HG02759 (cell line): ENCODE data around the gene AGER.

Experiments used
- ATAC-seq: cut with Tn5 transposase; IDR thresholded peaks from one replicate; pipeline ENCODE4 v1.9.1; 2021; ENCODE audit warnings: mild to moderate bottlenecking, moderate library complexity; ENCODE audit not compliant: unreplicated experiment

Gene AGER

DNA sequence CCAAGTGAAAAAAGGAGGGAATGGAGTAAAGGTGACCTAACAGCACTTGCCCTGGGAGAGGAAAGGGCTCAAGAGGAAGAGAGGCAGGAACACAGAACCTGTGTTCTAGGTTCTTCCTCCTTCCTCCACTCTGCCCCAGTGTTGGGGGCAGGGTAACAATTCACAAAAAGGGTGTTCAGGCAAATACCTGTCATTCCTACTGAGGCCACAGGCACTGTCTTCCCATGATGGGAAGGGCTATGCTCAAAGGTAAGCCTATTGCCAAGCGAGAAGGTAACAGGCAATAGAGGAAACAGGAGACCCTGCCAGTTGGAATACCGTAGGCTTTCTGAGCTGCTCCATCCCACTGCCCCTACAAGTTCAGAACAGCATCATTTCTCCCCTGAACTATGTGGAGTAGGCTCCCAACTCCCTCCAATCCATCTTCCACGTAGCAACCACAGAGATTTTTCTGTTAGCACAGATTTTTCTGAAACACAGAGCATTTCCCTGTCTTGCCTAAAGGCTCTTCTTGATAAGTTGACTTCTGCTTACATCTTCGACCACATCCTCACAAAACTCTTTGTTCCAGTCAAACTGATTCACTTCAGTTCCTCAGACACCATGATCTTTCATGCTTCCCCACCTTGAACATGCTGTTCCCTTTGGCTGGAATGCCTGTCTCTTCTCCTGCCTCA is 10.9 kb downstream of the AGER start:
- no peak for ATAC-seq

DNA sequence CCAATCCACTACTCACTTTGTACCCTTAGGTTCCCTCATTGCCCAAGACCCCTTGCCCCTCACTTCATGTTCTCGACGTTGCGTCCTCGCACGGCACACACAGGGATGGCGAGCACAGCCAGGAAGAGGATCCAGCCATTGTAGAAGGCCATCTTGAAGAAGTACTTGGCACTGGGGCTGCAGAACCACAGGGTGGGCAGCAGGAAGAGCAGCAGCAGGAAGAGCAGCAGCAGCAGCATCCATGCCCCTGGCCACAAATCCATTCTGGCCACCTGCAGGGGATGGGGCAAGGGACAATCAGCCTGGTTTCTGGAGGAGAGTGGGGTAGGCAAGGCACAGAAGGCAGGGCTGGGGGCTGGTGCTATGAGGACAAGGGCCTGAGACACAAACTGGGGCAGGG is 12.8 kb downstream of the AGER start:
- no peak for ATAC-seq

DNA sequence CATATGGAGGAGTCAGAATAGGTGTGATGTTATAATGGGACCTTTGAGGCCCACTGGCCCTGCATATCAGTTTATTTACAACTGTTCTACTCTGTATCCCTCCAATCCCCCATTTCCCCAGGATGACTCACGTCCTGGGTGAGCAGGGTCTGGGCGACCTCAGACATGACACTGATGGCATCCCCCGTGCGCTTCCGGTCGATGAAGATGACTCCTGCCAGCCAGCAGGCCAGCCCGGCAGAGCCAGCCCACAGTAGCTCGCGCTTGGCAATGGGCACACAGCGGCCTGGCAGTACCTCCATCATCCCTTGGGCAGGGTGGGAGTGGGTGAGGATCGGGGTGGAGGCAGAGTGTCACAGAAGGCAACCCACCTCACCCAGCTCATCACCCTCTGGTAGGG is 13.8 kb downstream of the AGER start:
- no peak for ATAC-seq

DNA sequence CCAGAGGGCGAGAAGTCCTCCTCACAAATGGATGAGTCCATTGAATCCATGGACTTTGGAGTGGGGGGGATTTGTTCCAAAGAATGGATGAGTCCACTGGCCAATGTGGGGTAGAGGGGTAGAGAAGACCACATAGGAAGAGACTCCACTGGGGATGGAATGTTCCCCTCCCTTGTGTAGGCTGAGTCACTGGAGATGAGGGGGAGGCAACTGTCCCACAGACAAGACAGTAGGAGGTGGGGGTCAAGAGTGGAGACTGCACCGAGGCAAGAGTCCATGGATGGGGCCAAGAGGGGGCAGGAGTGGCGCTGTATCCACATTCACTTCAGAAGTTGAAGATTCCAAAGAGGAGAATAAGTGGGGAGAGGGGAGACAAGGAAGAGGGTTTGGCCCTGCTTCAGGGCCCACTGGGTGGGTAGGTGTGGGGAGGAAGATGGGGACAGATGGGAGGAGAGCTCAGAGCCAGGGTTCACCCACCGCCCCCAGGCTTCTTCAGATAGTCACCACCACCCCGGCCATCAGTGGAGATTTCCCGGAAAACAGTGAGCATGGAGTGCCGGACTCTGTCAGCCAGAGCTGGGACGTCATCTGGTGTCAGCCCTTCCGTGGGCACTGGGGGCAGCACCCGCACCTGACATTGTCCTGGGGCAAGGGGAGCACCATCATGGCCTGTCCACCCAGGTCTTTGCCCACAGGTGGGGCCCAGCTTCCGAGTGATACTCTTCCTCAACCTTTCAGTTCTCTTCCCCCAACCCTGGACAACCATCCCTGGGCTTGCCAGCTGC is 15.1 kb downstream of the AGER start:
- ATAC-seq, result no peak

DNA sequence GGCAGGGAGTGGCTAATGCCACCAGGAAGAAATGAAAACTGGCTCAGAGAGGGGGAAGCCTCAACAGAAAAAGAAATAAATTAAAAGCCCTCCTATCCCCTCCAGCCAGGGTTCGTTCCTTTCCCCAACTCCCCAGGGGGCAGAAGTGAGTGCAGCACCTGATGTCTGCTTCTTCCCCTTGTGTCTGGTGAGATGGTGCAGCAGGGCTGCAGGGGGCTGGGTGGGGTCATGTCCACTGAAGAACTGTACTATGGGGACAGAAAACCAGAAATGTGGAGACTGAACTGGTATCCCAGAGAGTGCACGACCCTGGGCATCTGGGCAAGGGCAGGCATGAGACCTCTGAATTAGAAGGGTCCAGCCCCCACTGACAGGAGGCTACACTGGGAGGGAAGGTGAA is 15.7 kb downstream of the AGER start:
- no peak for ATAC-seq

DNA sequence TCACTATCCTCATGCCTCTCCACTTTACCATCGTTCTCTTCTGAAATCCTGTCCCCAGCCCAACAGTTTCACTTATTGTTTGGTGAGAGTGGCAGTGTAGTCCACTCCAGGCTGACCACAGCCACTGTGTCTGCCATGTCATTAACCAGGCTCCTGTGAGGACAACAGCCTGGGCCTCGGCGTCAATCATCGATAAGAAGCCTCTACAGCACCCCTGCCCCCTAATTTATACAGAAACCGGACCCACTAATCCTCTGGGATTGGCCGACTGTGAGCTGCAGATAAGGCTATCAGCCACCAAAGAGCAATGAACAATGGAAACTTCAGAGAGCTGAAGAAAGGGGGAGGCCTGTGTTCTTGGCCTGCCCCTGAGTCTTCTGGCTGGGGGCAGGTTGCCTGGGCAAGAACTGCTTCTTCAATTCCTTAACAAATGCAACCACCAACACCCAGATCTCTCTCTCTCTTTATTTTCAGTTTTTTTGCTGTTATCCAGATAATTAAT is 16.2 kb downstream of the AGER start:
- ATAC-seq, result no peak

DNA sequence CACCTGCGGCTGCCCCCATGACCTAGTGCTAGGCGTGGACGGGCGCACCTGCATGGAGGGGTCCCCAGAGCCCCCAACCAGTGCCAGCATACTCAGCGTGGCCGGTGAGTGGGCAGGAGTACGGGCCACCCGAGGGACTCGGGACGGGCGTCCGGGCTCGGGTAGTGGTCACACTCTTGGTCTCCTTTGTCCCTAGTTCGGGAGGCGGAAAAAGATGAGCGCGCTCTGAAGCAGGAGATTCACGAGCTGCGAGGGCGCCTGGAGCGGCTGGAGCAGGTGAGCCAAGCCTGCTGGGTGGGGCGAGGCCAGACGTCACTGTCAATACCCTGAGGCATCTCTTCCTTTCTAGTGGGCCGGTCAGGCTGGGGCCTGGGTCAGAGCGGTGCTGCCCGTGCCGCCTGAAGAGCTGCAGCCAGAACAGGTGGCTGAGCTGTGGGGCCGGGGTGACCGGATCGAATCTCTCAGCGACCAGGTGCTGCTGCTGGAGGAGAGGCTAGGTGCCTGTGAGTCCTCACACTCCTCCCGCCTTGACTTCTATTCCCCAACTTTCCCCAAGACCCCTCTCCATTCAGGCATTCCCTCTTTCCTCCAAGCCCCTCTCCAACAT is 16.8 kb downstream of the AGER start:
- no peak for ATAC-seq

DNA sequence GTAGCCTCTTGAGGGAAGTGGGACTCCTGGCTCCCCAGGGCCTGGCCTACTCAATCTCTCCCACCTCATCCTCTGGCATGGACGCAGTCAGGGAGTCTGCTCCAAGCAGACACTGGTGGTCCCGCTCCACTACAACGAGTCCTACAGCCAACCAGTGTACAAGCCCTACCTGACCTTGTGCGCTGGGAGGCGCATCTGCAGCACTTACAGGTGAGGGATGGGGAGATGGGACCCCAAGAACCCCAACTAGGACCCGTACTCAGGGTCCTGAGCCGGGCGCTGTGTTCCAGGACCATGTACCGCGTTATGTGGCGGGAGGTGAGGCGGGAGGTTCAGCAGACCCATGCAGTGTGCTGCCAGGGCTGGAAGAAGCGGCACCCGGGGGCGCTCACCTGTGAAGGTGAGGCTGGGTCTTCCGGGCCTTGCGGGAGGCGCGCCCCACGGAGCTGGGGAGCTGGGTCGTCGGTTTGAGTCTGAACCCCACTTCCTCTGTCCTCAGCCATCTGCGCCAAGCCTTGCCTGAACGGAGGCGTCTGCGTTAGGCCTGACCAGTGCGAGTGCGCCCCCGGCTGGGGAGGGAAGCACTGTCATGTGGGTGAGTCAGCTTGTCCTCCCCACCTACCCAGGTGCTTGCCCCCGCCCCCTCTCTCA is 17.5 kb downstream of the AGER start:
- ATAC-seq, result no peak

DNA sequence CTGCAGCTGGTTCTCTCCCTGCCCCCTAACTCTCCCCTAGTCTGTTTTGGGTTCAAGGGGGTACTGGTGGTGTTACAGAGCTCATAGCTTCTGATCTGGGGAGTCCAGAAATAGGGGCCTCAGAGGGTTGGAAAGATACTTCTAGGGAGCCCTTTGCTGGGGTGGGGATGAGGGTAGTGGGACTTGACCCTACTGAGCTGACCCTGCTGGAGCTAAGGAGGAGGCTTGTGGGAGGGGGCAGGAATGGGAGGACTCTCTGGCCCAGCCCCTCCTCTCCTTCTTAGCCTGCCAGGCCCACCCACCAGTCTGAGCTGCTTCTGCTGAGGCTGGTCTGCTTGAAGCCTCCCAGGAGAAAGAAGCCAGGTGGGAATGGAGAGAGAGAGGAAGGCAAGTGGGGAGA is 19.8 kb downstream of the AGER start, which contains the start of gene EGFL8:
TSS of gene EGFL8 (plus strand) at position 301 of the 400 bp plus-strand sequence. CDS start 1,571 bp downstream, outside the sequence.
- ATAC-seq, result no peak

DNA sequence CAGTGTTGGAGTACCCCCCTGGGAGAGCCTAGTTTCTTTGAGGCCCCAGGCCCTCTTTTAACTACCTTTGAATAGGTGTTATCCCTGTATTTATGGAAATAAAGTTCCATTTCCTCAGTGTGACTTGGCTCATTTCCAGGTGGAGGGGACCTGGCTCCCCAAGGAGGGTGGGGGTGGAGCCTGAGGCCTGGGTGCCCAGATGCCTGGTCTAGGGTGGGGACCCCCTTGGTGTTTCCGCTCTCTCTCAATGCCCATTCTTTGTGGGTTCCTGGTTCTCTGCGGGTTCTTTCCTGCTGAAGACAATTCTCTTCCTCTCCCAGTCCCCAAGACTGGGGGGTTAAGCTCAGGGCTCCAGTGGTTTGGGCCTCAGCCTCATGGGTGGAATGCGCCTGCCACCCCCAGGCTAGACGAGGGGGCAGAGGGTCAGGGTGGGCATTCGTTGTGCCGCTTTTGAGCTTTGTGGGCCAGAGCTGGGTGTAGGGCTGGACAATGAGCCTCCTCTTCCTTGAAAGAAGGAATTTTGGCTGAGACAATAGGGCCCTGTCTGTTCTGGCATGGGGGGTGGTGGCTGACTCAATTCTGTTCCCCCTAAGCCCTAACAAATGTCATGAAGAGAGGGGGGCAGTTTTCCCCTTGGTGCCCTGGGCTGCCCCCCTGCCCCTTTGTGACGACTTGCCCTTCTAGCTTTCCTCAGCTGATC is 20.3 kb downstream of the AGER start:
- no peak for ATAC-seq

DNA sequence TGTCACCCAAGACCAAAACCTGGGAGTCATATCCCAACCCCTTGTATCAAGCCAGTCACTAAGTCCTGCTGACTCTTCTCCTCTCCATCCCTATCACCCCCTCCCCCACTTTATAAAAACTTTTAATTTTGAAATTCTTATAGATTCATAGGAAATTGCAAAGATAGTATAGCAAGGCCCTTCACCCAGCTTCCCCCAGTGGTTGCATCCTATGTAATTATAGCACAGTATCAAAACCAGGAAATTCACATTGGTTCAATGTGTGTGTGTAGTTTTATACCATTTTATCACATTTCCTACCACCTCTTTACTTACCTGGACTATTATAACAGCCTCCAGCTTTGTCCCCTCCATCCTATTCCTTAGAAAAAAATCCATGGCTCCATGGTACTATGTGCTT is 26.0 kb downstream of the AGER start:
- no peak for ATAC-seq

DNA sequence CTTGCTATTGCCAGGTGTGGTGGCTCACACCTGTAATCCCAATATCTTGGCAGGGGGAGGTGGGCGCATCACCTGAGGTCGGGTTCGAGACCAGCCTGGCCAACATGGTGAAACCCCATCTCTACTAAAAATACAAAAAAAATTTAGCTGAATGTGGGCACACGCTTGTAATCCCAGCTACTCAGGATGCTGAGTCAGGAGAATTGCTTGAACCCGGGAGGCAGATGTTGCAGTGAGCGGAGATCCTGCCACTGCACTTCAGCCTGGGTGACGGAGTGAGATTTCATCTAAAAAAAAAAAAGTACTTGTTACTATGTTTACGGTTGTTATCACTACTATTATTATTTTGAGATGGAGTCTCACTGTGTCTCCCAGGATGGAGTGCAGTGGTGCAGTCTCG is 27.2 kb downstream of the AGER start:
- no peak for ATAC-seq

DNA sequence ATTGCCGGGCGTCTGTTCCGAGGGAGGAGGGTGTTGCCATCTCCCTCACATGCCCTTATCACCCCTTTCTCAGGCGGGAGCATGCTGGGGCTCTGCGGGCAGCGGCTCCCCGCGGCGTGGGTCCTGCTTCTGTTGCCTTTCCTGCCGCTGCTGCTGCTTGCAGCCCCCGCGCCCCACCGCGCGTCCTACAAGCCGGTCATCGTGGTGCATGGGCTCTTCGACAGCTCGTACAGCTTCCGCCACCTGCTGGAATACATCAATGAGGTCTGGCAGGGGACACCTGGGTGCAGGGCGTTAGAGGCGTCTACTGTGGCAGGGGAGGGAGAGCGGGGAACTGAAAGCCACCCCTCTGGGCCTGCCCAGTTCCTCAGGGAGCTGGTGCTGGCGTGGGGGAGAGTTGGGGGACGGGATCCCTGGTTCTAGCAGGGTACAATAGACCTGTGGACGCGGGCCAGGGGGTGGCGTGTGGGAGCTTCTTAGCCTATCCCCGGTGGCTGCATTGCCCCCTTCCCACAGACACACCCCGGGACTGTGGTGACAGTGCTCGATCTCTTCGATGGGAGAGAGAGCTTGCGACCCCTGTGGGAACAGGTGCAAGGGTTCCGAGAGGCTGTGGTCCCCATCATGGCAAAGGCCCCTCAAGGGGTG is 29.4 kb downstream of the AGER start:
- ATAC-seq, result peak; percentile 64

DNA sequence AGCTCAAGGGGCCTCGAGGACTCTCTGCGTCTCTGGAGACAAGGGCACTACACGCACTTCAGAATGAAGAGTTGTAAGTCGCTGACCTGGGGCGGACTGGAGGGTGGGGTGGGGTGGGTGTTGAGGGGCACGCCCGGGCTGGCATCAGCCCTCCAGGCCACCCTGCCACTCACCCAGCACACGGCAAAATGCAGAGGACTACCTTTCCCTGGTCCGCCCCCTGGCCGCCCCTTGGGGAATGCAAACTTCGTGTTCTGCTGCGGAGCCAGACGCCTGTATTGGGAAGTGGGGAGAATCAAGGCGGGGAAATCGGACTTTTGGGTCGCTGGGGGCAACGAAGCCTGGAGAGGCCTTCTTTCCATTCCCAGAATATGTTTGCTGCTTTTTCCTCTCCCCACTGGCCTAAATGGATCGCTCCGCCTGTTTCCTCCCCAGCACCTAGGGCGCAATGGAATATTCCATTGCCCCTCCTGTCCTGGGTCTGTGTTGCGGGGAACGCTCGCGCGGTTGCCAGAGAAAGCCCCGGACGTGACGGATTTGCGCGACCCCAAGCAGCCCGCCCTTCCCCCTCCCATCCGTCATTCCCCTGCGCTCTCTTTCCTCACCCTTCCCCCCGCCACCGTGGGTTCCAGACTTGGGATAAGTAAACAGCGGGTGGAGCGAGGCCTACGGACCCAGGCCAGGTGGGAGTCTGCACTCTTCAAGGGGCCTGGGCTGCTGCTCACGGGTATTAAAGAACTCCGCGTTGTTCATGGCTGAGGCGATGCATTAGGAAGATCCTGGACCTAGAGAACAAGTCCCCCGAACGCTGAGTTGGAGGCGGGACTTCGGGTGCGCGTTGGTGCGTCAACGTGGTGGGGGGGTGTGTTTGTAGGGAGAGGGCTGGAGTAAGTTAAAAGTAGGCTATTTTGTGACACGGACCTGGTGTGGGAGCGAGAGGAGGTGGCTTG is 30.2 kb downstream of the AGER start, which contains the start of gene PPT2:
TSS of gene PPT2 (plus strand) at position 578 of the 950 bp plus-strand sequence. CDS start 454 bp downstream, outside the sequence.
- peak; percentile 40 for ATAC-seq

DNA sequence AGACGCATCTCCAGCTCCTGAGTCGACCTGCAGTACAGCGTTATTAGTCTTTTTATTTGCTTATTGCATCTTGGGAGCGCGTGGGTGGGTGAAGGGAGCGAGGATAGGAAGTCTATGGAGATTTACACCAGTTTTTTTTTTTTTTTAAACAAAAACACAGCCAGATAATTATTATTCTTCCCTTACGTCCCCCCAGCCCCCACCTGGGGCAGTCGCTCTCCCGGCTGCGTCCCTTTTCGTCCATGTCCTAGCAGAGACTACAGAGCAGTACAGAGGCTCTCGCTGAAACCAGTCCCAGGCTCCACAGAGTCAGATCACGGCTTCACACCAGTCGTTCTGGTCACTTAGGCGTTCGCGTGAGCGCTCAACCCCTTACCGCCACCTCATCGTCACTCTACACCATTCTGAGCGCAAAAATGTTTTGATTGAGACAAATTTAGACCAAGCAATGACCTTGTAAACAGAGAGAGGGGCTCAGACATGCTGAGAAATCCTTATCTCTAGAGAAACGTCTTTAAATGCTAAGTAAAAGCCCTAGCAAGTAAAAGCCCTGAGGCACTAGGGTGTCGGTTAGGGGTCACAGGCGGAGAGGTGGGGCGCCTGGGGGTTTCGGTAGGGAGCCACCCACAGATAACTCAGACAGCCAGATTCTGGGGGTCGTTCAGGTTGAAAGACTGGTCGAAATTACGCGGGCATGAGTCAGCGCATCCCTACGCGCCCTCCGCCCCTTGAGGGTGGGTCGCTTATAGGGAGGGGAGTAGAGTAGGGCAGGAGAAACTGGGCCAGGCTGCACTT is 31.1 kb downstream of the AGER start:
- ATAC-seq, result no peak

DNA sequence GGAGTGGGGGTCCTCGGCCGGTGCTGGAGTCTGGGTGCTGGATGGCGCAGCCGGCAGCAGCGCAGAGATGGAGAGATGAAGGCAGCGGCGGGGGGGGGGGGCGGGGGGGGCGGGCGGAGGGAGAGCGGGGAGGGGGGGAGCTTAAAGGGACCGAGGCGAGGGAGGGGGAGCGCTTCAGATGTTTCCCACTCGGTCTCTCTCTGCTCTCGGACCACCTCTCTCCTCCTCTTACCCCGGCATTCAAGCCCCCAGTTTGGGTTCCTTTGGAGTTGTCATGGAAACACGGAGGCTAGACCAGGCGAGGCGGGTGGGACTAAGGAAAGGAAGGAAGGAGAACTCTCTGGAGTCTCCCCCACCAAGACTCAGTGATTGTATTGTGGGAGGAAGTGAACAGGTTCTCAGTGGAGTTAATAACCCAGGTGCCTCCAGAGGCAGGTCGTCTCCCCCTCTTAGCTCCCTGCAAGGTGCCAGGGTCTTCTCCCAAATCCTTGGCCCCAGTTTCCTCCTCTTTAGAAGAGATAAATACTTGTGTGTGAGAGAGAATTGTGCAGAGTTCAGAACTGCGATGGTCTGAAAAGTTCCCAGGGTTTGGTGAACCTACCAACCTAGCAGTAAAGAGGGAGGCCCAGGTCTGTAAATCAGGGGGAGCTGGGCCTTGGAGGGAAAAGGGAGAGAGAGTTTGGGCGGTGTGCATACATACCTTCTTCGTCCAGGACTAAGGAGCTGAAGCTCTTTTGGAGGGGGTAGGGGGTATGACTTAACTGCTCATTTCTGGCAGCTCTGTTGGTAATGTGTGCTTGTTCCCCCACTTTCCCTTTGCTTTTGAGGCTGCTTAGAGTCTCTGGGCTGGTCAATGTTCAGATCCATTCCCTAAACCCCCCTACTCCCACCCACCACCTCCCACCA is 31.9 kb downstream of the AGER start, which contains the start of gene PRRT1:
TSS of gene PRRT1 (minus strand) at position 77 of the 906 bp plus-strand sequence. CDS start 112 bp downstream, outside the sequence.
- no peak for ATAC-seq
